Ureter (tissue), 1 donor: ENCODE data around the gene KRTAP5-10. TPM values are rescaled to one million over a fixed set of nuclear protein-coding genes. Genes with fewer than 3 reads are reported as not detected.
"Not testable (repeated sequence)": the region's sequence is repeated elsewhere in the genome, so short reads cannot be mapped to it uniquely, and the experiment has no call there.

Experiments used
- DNase-seq: peaks from one replicate; pipeline ENCODE4 v3.0.0-alpha.2; 2020; ENCODE audit warnings: low spot score
- total RNA-seq: library from RNA; stranded (reverse); gene quantifications from one replicate; pipeline ENCODE4 v1.2.4, GENCODE V29; 2023
- donor health status: DM: yes; HTN: yes; CAD: no.

The KRTAP5-10 gene
- 2.9 TPM for total RNA-seq

GRCh38 chr11:71565263-71565662 lies at the start of gene KRTAP5-10:
Gene KRTAP5-10, plus strand, starts transcription at chr11:71565563. Its CDS starts 25 bp downstream, at chr11:71565588.
- no peak for DNase-seq

DNA sequence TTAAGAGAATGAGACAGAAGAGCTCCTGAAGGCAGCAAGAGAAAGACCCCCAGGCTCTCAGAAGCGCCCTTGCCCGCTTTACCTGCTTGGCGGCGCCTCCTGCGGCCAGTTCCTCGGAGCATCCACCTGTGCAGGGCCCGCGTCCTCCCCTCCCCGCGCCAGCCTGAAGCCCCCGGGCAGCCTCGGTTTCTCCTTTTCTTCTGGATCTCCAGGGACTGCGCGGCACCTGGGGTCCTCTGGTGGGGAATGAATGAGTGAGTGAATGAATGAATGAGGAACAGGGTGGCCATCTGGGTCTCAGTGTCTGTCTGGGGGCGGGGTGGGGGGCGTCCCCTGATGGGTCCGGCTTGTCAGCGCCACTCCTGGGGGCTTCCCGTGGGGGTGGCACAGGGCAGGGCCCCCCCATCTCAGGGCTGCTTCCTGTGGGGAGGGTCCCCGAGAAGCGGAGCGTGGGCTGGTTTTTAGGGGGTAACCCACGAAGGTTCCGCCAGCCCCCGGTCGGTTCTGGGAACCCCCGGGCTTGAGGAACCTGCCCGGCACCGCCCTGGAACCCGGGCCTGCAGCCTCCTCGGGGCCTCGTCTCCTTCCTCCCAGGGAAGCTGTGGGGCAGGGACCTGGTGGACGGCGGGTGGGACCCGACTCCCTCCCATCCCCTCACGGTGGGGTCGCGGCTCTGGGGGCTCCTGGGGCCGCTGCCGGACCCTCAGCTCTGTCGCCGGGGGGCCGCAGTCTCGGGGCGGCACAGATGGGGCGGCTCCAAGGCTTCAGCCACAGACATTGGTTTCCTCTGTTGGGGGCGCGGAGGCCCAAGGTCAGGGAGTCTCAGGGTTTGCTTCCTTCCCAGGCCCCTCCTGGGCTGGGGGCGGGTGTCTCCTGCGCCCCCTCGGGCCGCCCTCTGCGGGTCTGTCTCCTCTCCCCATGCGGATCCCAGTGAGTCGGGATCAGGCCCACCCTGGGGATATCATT lies 46.6 kb upstream of the KRTAP5-10 start:
- DNase-seq = no peak

GRCh38 chr11:71519546-71519945 lies 45.8 kb upstream of the KRTAP5-10 start:
- DNase-seq = no peak

DNA sequence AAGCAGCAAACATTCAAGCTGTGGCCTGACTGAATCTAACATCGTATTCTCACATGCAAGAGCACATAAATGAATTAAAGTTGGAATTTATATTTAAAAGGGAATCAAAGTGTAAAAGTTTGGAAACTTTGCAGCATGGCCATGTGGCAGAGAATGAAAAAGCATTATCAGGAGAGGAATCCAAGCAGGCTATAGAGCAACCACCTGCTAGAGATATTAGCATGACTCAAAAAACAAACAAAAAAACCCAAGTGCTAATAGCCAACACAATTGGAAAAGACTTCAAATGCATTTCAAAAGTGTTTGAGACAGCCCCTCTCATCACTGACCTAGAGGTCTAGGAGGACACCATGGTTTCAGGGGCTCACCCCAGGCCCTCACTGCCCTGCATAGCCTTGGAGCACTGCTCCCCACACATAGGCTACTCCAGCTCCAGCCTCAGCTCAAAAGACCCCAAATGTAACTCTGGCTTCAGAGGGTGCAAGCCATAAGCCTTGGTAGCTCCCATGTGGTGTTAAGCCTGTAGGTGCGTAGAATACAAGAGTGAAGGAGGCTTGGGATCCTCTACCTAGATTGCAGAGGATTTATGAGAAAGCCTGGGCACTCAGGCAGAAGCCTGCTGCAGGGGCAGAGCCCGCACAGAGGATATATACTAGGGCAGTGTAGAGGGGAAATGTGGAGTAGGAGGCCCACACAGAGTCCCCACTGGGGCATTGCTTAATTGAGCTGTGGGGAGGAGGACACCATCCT lies 40.0 kb upstream of the KRTAP5-10 start:
- DNase-seq = no peak

GRCh38 chr11:71525938-71526495 lies 39.3 kb upstream of the KRTAP5-10 start:
- DNase-seq = no peak

DNA sequence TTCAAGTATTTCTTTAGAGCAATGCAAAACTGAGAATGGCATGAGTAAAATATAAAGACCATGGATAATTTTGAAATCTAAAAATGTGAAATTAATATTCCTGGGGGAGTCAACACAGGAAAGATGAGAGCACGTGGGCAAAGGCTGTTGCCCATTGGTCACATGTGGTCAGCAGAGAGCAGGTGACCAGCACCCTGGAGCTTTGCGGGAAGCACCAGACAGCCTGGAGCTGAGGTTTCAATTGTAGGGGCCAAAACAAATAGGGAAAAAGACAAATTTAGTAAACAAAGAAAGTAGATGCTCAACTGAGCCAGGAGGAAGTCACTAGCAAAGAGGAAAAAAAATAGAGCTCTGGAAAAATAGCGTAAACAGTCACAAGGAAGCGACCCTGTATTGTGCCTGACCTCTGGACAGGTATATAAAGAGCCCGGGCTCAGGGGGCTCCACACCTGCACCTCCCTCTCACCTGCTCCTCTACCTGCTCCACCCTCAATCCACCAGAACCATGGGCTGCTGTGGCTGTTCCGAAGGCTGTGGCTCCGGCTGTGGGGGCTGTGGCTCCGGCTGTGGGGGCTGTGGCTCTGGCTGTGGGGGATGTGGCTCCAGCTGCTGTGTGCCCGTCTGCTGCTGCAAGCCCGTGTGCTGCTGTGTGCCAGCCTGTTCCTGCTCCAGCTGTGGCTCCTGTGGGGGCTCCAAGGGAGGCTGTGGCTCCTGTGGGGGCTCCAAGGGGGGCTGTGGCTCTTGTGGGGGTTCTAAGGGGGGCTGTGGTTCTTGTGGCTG lies 38.4 kb upstream of the KRTAP5-10 start, which contains the start of gene KRTAP5-7:
TSS of gene KRTAP5-7 (plus strand) at position 472 of the 780 bp plus-strand sequence. CDS start at position 506, 34 bp downstream.
- DNase-seq = not testable (repeated sequence)

GRCh38 chr11:71527576-71528210 lies 37.7 kb upstream of the KRTAP5-10 start:
- DNase-seq = no peak

- no peak for DNase-seq
Observed at GRCh38 chr11:71530602-71531001, 34.8 kb upstream of the KRTAP5-10 start.

GRCh38 chr11:71532036-71532610 lies 33.2 kb upstream of the KRTAP5-10 start:
- no peak for DNase-seq

GRCh38 chr11:71534711-71535608 lies 30.4 kb upstream of the KRTAP5-10 start:
- not testable (repeated sequence) for DNase-seq

- DNase-seq = no peak
Observed at GRCh38 chr11:71535825-71536224, 29.5 kb upstream of the KRTAP5-10 start.

DNA sequence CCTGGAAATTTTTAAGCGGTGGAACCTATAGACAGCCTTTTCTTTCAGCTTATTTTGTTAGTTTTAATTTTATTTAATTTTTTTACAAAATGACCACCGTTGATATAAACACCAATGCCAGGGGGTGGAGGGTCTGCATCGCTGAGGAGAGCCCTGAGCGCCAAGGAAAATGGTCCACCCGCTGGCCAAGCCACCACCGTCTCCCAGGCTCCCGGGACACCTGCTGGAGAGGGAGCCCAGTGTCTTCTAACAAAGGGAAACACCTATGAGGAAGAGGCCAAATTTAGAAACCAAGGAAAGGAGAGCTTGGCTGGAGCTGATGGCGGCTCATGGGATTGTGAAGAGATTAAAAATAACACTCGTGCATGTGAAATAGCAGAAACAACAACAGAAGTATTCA lies 27.8 kb upstream of the KRTAP5-10 start:
- no peak for DNase-seq

DNA sequence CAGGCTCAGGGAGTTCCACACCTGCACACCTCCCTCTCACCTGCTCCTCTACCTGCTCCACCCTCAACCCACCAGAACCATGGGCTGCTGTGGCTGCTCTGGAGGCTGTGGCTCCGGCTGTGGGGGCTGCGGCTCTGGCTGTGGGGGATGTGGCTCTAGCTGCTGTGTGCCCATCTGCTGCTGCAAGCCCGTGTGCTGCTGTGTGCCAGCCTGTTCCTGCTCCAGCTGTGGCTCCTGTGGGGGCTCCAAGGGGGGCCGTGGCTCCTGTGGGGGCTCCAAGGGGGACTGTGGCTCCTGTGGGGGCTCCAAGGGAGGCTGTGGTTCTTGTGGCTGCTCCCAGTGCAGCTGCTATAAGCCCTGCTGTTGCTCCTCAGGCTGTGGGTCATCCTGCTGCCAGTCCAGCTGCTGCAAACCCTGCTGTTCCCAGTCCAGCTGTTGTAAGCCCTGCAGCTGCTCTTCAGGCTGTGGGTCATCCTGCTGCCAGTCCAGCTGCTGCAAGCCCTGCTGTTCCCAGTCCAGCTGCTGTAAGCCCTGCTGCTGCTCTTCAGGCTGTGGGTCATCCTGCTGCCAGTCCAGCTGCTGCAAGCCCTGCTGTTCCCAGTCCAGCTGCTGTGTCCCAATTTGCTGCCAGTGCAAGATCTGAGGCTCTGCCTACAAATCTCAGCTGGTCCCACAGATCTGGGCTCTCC lies 27.2 kb upstream of the KRTAP5-10 start, which contains the start of gene KRTAP5-8:
TSS of gene KRTAP5-8 (plus strand) at position 49 of the 689 bp plus-strand sequence. CDS start at position 80, 31 bp downstream.
- not testable (repeated sequence) for DNase-seq

DNA sequence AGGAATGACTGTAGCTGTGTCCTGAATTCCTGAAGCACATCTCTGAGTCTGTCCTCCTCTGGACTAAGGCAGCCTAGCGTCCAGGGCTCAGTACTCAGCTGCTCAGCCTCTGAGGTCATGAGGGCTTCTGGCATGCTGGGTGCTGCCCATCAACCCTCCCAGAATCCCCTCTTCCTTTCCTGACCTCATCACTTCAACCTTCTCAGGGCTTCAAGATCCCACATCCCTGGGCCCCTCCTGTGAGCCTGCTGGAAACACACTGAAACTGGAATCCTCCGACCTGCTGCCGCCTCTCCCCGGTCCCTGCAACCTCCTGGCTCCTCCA lies 26.7 kb upstream of the KRTAP5-10 start:
- no peak for DNase-seq

- DNase-seq = no peak
Observed at GRCh38 chr11:71539017-71539416, 26.3 kb upstream of the KRTAP5-10 start.

DNA sequence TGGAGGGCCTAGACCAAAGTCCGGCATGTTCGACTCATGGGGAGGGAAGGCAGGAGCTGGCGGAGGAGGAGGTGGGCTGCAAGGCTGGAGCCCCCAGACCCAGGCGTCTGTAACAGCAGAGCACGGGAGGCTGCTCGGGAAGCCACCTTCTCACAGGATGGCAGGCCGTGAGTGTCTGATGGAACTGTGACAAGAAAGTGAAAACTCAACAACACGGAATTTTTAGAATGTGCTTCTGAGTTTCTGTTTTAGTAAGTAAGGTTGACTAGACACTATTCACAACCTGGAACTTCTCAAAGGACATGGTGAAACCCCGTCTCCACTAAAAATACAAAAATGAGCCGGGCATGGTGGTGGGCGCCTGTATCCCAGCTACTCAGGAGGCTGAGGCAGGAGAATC lies 25.4 kb upstream of the KRTAP5-10 start:
- not testable (repeated sequence) for DNase-seq

DNA sequence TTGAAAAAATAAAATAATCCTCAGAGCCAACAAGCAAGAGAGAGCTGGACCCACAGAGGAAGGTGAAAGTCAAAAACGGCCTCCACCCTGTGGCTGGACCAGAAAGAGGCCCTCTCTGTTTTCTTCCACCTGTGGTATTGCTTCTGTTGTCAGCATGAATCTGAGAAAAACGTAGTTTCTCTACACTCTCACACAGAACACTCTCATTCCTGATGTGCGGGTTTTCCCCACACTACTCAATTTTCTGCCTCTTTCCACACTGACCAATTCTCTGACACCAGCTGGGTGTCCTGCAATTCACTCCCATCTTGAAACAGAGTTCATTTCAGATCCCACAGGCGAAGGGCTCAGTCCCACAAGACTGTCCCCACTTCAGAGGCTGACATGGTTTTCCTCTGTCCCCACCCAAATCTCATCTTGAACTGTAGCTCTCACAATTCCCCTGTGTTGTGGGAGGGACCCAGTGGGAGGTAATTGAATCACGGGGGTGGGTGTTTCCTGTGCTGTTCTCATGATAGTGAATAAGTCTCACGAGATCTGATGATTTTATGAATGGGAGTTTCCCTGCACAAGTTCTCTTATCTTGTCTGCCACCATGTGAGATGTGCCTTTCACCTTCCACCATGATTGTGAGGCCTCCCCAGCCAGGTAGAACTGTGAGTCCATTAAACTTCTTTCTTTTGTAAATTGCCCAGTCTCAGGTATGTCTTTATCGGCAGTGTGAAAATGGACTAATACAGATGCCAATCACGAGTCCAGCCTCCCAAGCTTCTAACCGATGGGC lies 24.6 kb upstream of the KRTAP5-10 start:
- DNase-seq = not testable (repeated sequence)

DNA sequence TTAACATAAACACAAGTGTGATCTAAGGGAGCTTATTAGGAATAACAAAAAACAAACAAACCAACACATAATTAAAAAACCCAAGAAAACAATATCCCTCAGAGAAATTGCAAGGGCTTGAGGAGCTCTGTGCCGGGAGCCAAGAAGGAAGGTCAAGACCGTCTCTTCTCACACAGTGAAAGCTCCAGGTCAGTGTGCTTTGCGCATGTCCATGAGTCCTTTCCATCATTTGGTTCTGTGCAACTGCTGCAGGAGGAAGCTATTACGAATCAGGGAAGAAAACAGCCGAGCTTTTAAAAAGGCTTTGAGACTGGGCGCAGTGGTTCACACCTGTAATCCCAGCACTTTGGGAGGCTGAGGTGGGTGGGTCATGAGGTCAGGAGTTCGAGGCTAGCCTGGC lies 23.0 kb upstream of the KRTAP5-10 start:
- DNase-seq = no peak
